Endothelial cell (in vitro differentiated cells): ENCODE data around the gene MAGED1. TPM values are rescaled to one million over a fixed set of nuclear protein-coding genes. Genes with fewer than 3 reads are reported as not detected.

ENCODE experiments used
- DNase-seq: peaks from one replicate; pipeline ENCODE4 v3.0.0; 2021; ENCODE audit warnings: low spot score
- H3K27ac Mint-ChIP-seq: one replicate; pipeline ENCODE4 v1.8.0; 2021; ENCODE audit warnings: mixed read lengths, inconsistent platforms; ENCODE audit not compliant: unreplicated experiment
- H3K27me3 Mint-ChIP-seq: one replicate; pipeline ENCODE4 v1.8.0; 2021; ENCODE audit warnings: mild to moderate bottlenecking, moderate library complexity, mixed read lengths, inconsistent platforms; ENCODE audit not compliant: unreplicated experiment
- H3K36me3 Mint-ChIP-seq: one replicate; pipeline ENCODE4 v1.8.0; 2021; ENCODE audit warnings: mild to moderate bottlenecking, low read depth, mixed read lengths, inconsistent platforms; ENCODE audit not compliant: unreplicated experiment
- H3K4me1 Mint-ChIP-seq: one replicate; pipeline ENCODE4 v1.8.0; 2021; ENCODE audit warnings: mild to moderate bottlenecking, mixed read lengths, inconsistent platforms; ENCODE audit not compliant: unreplicated experiment
- H3K4me3 Mint-ChIP-seq: one replicate; pipeline ENCODE4 v1.8.0; 2021; ENCODE audit warnings: mild to moderate bottlenecking, mixed read lengths, inconsistent platforms; ENCODE audit not compliant: unreplicated experiment
- H3K9me3 Mint-ChIP-seq: one replicate; pipeline ENCODE4 v1.8.0; 2021; ENCODE audit warnings: mixed read lengths, inconsistent platforms; ENCODE audit not compliant: unreplicated experiment
- total RNA-seq: library from RNA; stranded (reverse); fragmentation: NEBNext Ultra II Directional; extraction: Animal tissue kit (Norgen Biotek cat#: 25700); gene quantifications from one replicate; pipeline ENCODE4 v1.2.1, GENCODE V29; 2021; ENCODE audit not compliant: unreplicated experiment
- TF ChIP-seq, protein P1 (sequence below): fragments of 200-600 bp; sonication (generic); IDR thresholded peaks from one replicate; pipeline ENCODE4 v1.5.0; 2021; ENCODE audit warnings: antibody characterized with exemption; ENCODE audit not compliant: unreplicated experiment

The MAGED1 gene
- total RNA-seq, 1 donor from 2014 or later, result 196 TPM

DNA sequence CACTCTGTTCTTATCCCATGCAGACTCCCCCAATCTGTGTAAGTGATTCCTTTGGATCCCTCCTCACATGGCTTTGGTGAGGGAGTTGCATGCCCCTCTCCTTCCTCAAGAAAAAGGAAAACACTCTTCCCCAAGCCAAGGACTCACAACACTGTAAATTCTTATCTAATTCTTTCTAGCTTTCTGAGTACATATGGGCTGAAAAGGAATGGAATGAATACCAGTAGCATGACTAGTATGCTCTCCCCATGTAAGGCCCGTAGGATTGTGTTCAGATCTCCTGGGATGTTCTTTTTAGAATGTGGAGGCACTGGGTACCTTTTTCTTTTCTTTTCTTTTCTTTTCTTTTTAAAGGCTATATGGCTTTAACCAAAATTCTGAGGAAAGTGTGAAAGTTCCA, 17.0 kb upstream of the MAGED1 start:
- no peak overlapping the region for H3K4me3 Mint-ChIP-seq
- TF ChIP-seq, protein P1, sequence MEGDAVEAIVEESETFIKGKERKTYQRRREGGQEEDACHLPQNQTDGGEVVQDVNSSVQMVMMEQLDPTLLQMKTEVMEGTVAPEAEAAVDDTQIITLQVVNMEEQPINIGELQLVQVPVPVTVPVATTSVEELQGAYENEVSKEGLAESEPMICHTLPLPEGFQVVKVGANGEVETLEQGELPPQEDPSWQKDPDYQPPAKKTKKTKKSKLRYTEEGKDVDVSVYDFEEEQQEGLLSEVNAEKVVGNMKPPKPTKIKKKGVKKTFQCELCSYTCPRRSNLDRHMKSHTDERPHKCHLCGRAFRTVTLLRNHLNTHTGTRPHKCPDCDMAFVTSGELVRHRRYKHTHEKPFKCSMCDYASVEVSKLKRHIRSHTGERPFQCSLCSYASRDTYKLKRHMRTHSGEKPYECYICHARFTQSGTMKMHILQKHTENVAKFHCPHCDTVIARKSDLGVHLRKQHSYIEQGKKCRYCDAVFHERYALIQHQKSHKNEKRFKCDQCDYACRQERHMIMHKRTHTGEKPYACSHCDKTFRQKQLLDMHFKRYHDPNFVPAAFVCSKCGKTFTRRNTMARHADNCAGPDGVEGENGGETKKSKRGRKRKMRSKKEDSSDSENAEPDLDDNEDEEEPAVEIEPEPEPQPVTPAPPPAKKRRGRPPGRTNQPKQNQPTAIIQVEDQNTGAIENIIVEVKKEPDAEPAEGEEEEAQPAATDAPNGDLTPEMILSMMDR, result no peak
- H3K4me1 Mint-ChIP-seq, result no peaks in the 10 kb centered on the region
- H3K9me3 Mint-ChIP-seq, result no peaks in the 10 kb centered on the region
- no peaks in the 10 kb centered on the region for H3K36me3 Mint-ChIP-seq
- H3K27ac Mint-ChIP-seq, result no peak overlapping the region
- no peak for DNase-seq
- no peaks in the 10 kb centered on the region for H3K27me3 Mint-ChIP-seq

DNA sequence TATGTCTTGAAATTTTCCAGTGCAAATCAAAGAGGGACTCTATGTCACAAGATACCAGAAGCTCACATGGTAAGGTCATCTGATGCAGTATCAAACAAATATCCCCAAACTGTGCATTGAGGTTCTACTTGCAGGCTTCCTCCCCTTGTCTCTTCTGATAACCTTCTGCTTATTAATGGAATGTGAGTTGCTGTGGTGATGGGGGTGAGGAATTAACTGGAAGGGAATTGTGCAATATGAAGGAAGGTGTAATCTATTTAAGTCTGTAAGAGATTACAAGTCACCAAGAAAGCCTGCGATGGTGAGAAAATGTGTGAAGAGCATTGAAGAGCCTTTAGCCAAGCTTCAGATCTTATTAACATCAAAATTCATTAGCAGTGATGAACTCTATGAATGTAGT, 15.4 kb upstream of the MAGED1 start:
- TF ChIP-seq, protein P1, result no peak
- Mint-ChIP-seq H3K36me3 (no peaks in the 10 kb centered on the region), H3K27me3 (no peaks in the 10 kb centered on the region), H3K9me3 (no peaks in the 10 kb centered on the region), H3K4me3 (no peak overlapping the region), H3K4me1 (no peaks in the 10 kb centered on the region), H3K27ac (no peak overlapping the region)
- no peak for DNase-seq

DNA sequence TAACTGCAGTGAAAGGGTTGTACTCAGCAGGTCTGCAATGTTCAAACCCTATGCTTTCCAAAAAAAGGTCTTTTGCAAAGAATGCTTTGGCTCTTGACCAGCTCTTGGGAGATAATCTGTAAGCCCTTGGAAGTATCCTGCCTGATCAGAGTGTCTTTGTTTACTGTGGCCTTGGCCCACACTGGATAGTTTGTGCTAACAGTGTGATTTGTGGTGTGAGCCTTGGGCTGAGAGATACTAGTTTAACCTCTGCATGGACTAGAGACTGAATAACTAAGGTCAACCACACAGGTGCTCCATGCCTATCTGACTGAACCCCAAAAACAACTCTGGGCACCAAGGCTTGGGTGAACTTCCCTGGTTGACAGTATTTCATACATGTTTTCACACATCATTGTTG, 3.6 kb upstream of the MAGED1 start:
- Mint-ChIP-seq H3K9me3 (no peaks in the 10 kb centered on the region), H3K4me3 (no peak overlapping the region), H3K4me1 (no peaks in the 10 kb centered on the region), H3K27ac (no peak overlapping the region), H3K27me3 (peaks cover 6% of the 10 kb centered on the region), H3K36me3 (no peaks in the 10 kb centered on the region)
- no peak for DNase-seq
- TF ChIP-seq, protein P1, result no peak

DNA sequence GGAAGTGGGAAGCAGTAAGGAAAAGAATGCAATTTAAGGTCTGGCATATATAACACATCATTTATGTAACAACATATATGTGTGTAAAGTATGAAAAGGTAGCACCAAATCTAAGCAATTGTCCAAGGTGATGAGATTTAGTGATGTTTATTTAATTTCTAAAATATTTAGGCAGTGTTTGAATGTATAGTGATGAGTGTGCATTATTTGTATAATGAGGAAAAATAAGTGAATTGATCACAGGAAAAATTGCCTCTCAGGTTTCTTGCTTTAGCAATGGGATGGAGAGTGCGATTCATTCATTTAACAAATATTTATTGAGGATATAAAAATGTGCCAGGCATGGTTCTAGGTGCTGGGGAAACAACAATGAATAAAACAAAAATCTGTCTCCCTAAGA, 2.2 kb upstream of the MAGED1 start:
- Mint-ChIP-seq H3K4me3 (peak overlapping the region; percentile 84), H3K36me3 (peaks cover 7% of the 10 kb centered on the region), H3K27ac (peak overlapping the region; percentile 78), H3K4me1 (peaks cover 6% of the 10 kb centered on the region), H3K27me3 (peaks cover 7% of the 10 kb centered on the region), H3K9me3 (no peaks in the 10 kb centered on the region)
- no peak for DNase-seq
- TF ChIP-seq, protein P1, result no peak

DNA sequence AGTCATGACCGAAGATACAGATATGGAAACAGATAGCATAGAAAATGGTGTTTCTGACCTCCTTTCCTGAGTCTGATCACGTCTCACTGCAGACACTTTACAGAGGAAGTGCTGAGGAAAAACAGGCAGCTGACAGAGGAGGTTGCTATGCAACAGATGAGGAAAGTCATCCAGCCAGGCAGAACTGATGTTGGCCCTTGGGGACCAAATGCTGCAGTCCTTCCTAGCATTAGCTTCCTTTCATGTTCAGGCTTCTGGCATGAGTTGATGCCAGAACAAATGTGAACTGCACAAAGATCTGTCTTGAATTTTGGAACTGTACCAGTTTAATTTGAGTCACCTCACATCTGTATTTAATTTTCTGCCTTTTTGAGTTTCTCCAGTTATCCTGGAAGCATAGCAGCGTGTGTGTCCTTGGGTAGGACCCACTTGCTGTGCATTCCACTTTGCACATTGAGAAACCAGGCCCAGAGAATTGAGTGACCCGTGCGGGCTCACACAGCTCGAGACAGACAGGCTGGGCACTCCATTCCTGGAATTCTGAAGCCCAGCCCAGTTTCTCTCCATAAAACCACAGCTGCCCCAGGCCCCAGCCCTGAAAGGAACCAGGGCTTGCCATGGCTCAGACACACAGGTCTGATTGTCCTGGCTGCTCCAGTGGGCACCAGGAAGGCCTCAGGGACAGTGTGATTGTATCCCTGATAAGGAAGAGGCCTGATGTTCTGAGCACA, 1.4 kb upstream of the MAGED1 start:
- TF ChIP-seq, protein P1, result no peak
- peak overlapping the region; percentile 78 for H3K27ac Mint-ChIP-seq

More for the DNA sequence above, 1.4 kb upstream of the MAGED1 start:
- Mint-ChIP-seq H3K36me3 (peaks cover 7% of the 10 kb centered on the region), H3K27me3 (peaks cover 7% of the 10 kb centered on the region), H3K4me3 (no peak overlapping the region), H3K9me3 (no peaks in the 10 kb centered on the region), H3K4me1 (peaks cover 6% of the 10 kb centered on the region)
- DNase-seq, result peak; percentile 10
